IgD-negative memory B cell (primary cell): ENCODE data around the gene SCRG1. TPM values are rescaled to one million over a fixed set of nuclear protein-coding genes. Genes with fewer than 3 reads are reported as not detected.
A peak's percentile ranks its signal among the peaks of the same experiment; 100 is the strongest.

Experiments used
- H3K27ac Mint-ChIP-seq, 3 donors: one replicate each; pipeline ENCODE4 v1.8.0; 2020 to 2022; ENCODE audit warnings: mild to moderate bottlenecking in 3 of 3, mixed read lengths in 3 of 3, moderate library complexity in 1 of 3
- H3K27me3 Mint-ChIP-seq: one replicate; pipeline ENCODE4 v1.8.0; 2021; ENCODE audit warnings: mixed read lengths
- H3K36me3 Mint-ChIP-seq: one replicate; pipeline ENCODE4 v1.8.0; 2020; ENCODE audit warnings: mild to moderate bottlenecking, mixed read lengths
- H3K4me1 Mint-ChIP-seq, 3 donors: one replicate each; pipeline ENCODE4 v1.8.0; 2020 to 2022; ENCODE audit warnings: mixed read lengths in 3 of 3, mild to moderate bottlenecking in 1 of 3
- H3K4me3 Mint-ChIP-seq, 4 donors: one replicate each; pipeline ENCODE4 v1.8.0; 2020 to 2022; ENCODE audit warnings: mild to moderate bottlenecking in 4 of 4, mixed read lengths in 4 of 4, moderate library complexity in 3 of 4
- H3K9me3 Mint-ChIP-seq, 3 donors: one replicate each; pipeline ENCODE4 v1.8.0; 2020 to 2021; ENCODE audit warnings: mixed read lengths in 3 of 3, mild to moderate bottlenecking in 1 of 3
- polyA plus RNA-seq: library from polyadenylated mRNA; unstranded; fragments of 300-500 nt; fragmentation: Illumina TruSeq; gene quantifications from one replicate; pipeline ENCODE4 v1.2.3, GENCODE V29; 2021

The SCRG1 gene
- polyA plus RNA-seq, 1 donor from 2014 or later = not detected

DNA sequence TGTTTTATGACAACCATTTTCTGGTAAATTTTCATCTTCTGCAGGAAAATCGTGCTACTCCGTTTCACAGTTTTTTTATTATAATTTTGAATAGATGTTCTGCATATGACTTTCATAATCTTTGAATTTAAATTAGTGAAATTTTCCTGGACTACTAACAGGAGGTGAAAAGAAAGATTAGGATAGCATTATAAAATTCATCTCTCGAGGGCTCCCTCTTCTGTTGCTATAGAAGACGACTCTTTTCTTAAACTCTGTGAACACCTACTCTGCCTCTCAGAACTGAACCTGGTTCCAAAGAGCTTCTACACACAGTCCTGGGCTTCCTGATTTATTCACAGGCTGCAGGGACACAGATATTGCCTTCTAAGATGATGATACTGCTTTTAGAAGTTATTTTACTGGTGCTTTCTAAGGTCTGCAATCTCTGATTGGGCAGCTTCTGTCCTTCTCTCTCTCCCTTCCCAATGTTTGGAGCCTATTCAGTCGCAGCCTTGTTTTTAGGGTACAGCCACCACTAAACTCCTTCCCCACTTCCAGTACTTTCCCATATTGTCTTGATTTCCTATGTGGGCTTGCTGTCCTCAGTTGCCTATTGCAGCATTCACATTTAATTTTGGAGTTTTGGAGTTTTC, 38.2 kb downstream of the SCRG1 start:
- Mint-ChIP-seq H3K27me3 (peaks cover 2% of the 10 kb centered on the region), H3K36me3 (no peaks in the 10 kb centered on the region), H3K4me1 (no peaks in the 10 kb centered on the region), H3K9me3 (no peaks in the 10 kb centered on the region), H3K27ac (no peak overlapping the region), H3K4me3 (no peak overlapping the region)

GRCh38 chr4:173357939-173358338, 41.0 kb downstream of the SCRG1 start:
- no peaks in the 10 kb centered on the region for H3K36me3 Mint-ChIP-seq
- no peaks in the 10 kb centered on the region for H3K4me1 Mint-ChIP-seq
- peaks cover 2% of the 10 kb centered on the region for H3K27me3 Mint-ChIP-seq
- no peak overlapping the region for H3K4me3 Mint-ChIP-seq
- no peaks in the 10 kb centered on the region for H3K9me3 Mint-ChIP-seq
- H3K27ac Mint-ChIP-seq = no peak overlapping the region

DNA sequence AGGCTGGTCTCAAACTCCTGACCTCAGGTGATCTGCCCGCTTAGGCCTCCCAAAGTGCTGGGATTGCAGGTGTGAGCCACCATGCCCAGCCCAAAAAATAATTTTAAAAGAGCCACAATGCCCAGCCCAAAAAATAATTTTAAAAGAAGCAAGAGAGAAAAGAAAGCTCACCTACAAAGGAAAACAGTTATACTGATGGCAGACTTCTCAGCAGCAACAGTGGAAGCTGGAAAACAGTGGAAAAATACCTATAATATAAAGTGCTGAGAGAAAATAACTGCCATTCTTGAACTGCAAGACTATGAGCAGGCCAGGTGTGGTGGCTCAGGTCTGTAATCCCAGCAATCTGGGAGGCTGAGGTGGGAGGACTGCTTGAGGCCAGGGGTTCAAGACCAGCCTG, 51.4 kb downstream of the SCRG1 start:
- H3K9me3 Mint-ChIP-seq = no peaks in the 10 kb centered on the region

GRCh38 chr4:173346074-173346473, 52.8 kb downstream of the SCRG1 start:
- Mint-ChIP-seq H3K4me3 (no peak overlapping the region), H3K27ac (no peak overlapping the region), H3K9me3 (no peaks in the 10 kb centered on the region), H3K4me1 (peaks cover 1 to 7% (median 4%) of the 10 kb centered on the region in 3 donors), H3K27me3 (no peaks in the 10 kb centered on the region), H3K36me3 (no peaks in the 10 kb centered on the region)

More for the DNA sequence above, 51.4 kb downstream of the SCRG1 start:
- H3K4me3 Mint-ChIP-seq = no peak overlapping the region
- no peaks in the 10 kb centered on the region for H3K27me3 Mint-ChIP-seq
- no peak overlapping the region for H3K27ac Mint-ChIP-seq
- no peaks in the 10 kb centered on the region for H3K36me3 Mint-ChIP-seq
- H3K4me1 Mint-ChIP-seq = peaks cover 1 to 7% (median 4%) of the 10 kb centered on the region in 3 donors

- peaks cover 1 to 7% (median 4%) of the 10 kb centered on the region in 3 donors for H3K4me1 Mint-ChIP-seq
- H3K9me3 Mint-ChIP-seq = no peaks in the 10 kb centered on the region
- H3K27ac Mint-ChIP-seq = no peak overlapping the region
- H3K36me3 Mint-ChIP-seq = no peaks in the 10 kb centered on the region
- H3K27me3 Mint-ChIP-seq = no peaks in the 10 kb centered on the region
- no peak overlapping the region for H3K4me3 Mint-ChIP-seq
Measured at GRCh38 chr4:173345648-173346047, 53.3 kb downstream of the SCRG1 start.

- peaks cover 1 to 7% (median 4%) of the 10 kb centered on the region in 3 donors for H3K4me1 Mint-ChIP-seq
- no peaks in the 10 kb centered on the region for H3K9me3 Mint-ChIP-seq
- no peaks in the 10 kb centered on the region for H3K36me3 Mint-ChIP-seq
- H3K27me3 Mint-ChIP-seq = no peaks in the 10 kb centered on the region
- no peak overlapping the region for H3K27ac Mint-ChIP-seq
- H3K4me3 Mint-ChIP-seq = no peak overlapping the region
Measured at GRCh38 chr4:173343832-173344397, 55.0 kb downstream of the SCRG1 start.

GRCh38 chr4:173337463-173337862, 61.5 kb downstream of the SCRG1 start:
- no peaks in the 10 kb centered on the region for H3K27me3 Mint-ChIP-seq
- peaks cover 8 to 12% (median 8%) of the 10 kb centered on the region in 3 donors for H3K4me1 Mint-ChIP-seq
- H3K36me3 Mint-ChIP-seq = peaks cover 2% of the 10 kb centered on the region
- no peak overlapping the region for H3K27ac Mint-ChIP-seq
- H3K4me3 Mint-ChIP-seq = peak overlapping the region in 1 of 4 donors; percentile 2
- H3K9me3 Mint-ChIP-seq = no peaks in the 10 kb centered on the region

- H3K4me1 Mint-ChIP-seq = peaks cover 12 to 19% (median 16%) of the 10 kb centered on the region in 3 donors
- peak overlapping the region; percentile 84 to 99 (median 98) for H3K27ac Mint-ChIP-seq
- H3K27me3 Mint-ChIP-seq = peaks cover 2% of the 10 kb centered on the region
- peaks cover 2% of the 10 kb centered on the region for H3K36me3 Mint-ChIP-seq
- H3K4me3 Mint-ChIP-seq = peak overlapping the region; percentile 94 to 100 (median 99)
- no peaks in the 10 kb centered on the region for H3K9me3 Mint-ChIP-seq
Measured at GRCh38 chr4:173334891-173335752, 63.8 kb downstream of the SCRG1 start.

Other genes starting within 250 kb of the SCRG1 start
- gene GALNT7, start 230.3 kb downstream of the SCRG1 start, polyA plus RNA-seq = 7.1 TPM
- gene HMGB2, start 64.8 kb downstream of the SCRG1 start, polyA plus RNA-seq = 128 TPM
- 2.5 TPM for gene SAP30, start 28.2 kb downstream of the SCRG1 start, polyA plus RNA-seq
- gene HAND2, start 131.1 kb upstream of the SCRG1 start, polyA plus RNA-seq = not detected